H9 (cell line): ENCODE data around the gene KAT2B. TPM values are rescaled to one million over a fixed set of nuclear protein-coding genes. Genes with fewer than 3 reads are reported as not detected.
A peak's percentile ranks its signal among the peaks of the same experiment; 100 is the strongest.

ENCODE experiments used
- DNase-seq: peaks from one replicate; pipeline ENCODE4 v3.0.0-alpha.2; 2017
- H2AFZ ChIP-seq: one replicate; pipeline ENCODE4 v1.6.1; 2013; ENCODE audit warnings: mild to moderate bottlenecking, low read length, control low read depth, moderate library complexity
- H2AK5ac ChIP-seq: 2 replicates; pipeline ENCODE4 v1.6.1; 2013; ENCODE audit warnings: low read length, control low read depth, mixed read lengths; ENCODE audit not compliant: insufficient read length
- H2BK120ac ChIP-seq: one replicate; pipeline ENCODE4 v1.6.1; 2013; ENCODE audit warnings: low read depth, mild to moderate bottlenecking, low read length, control low read depth, inconsistent platforms; ENCODE audit not compliant: poor library complexity, severe bottlenecking
- H2BK12ac ChIP-seq: 2 replicates; pipeline ENCODE4 v1.6.1; 2013; ENCODE audit warnings: low read length, control low read depth, mixed read lengths, low read depth; ENCODE audit not compliant: insufficient read length
- H2BK15ac ChIP-seq: 2 replicates; pipeline ENCODE4 v1.6.1; 2013; ENCODE audit warnings: low read depth, low read length, control low read depth
- H2BK20ac ChIP-seq: one replicate; pipeline ENCODE4 v1.6.1; 2013; ENCODE audit warnings: low read depth, mild to moderate bottlenecking, low read length, control low read depth, inconsistent platforms; ENCODE audit not compliant: poor library complexity, severe bottlenecking
- H2BK5ac ChIP-seq: 2 replicates; pipeline ENCODE4 v1.6.1; 2013; ENCODE audit warnings: low read length, control low read depth, mixed read lengths; ENCODE audit not compliant: insufficient read length
- H3K14ac ChIP-seq: 2 replicates; pipeline ENCODE4 v1.6.1; 2013; ENCODE audit warnings: low read length, control low read depth; ENCODE audit not compliant: insufficient read depth
- H3K18ac ChIP-seq: 2 replicates; pipeline ENCODE4 v1.6.1; 2013; ENCODE audit warnings: low read depth, mild to moderate bottlenecking, mixed read lengths, low read length, control low read depth; ENCODE audit not compliant: insufficient read length
- H3K23ac ChIP-seq: 2 replicates; pipeline ENCODE4 v1.6.1; 2013; ENCODE audit warnings: low read length, control low read depth, mixed read lengths, low read depth; ENCODE audit not compliant: insufficient read length
- H3K23me2 ChIP-seq: 2 replicates; pipeline ENCODE4 v1.6.1; 2013; ENCODE audit warnings: low read depth, mild to moderate bottlenecking, mixed read lengths, low read length, control low read depth; ENCODE audit not compliant: insufficient read length, poor library complexity, severe bottlenecking
- H3K27ac ChIP-seq: 2 replicates; pipeline ENCODE4 v1.5.1; 2013; ENCODE audit warnings: low read length, control low read depth, mixed read lengths, low read depth; ENCODE audit not compliant: insufficient read length
- H3K27me3 ChIP-seq: 2 replicates; pipeline ENCODE4 v1.6.1; 2013; ENCODE audit warnings: low read length, control low read depth, inconsistent platforms; ENCODE audit not compliant: insufficient read depth
- H3K4ac ChIP-seq: 2 replicates; pipeline ENCODE4 v1.6.1; 2013; ENCODE audit warnings: low read depth, mild to moderate bottlenecking, control low read depth, inconsistent platforms, low read length, moderate library complexity
- H3K4me1 ChIP-seq: 2 replicates; pipeline ENCODE4 v1.6.1; 2013; ENCODE audit warnings: low read length, control low read depth, inconsistent platforms; ENCODE audit not compliant: insufficient read depth
- H3K4me2 ChIP-seq: 2 replicates; pipeline ENCODE4 v1.6.1; 2013; ENCODE audit warnings: low read length, control low read depth, mixed read lengths; ENCODE audit not compliant: insufficient read length, insufficient read depth
- H3K56ac ChIP-seq: 2 replicates; pipeline ENCODE4 v1.6.1; 2013; ENCODE audit warnings: low read depth, mild to moderate bottlenecking, mixed read lengths, low read length, control low read depth; ENCODE audit not compliant: insufficient read length
- H3K79me1 ChIP-seq: 2 replicates; pipeline ENCODE4 v1.6.1; 2013; ENCODE audit warnings: low read depth, mild to moderate bottlenecking, moderate library complexity, low read length, control low read depth, inconsistent platforms; ENCODE audit not compliant: insufficient read depth, poor library complexity, severe bottlenecking
- H3K79me2 ChIP-seq: 2 replicates; pipeline ENCODE4 v1.6.1; 2013; ENCODE audit warnings: low read length, control low read depth, inconsistent platforms; ENCODE audit not compliant: insufficient read depth
- H3K9ac ChIP-seq: 2 replicates; pipeline ENCODE4 v1.6.1; 2013; ENCODE audit warnings: low read length, control low read depth, mixed read lengths; ENCODE audit not compliant: insufficient read length; ENCODE audit errors: extremely low read depth
- H3K9me3 ChIP-seq: one replicate; pipeline ENCODE4 v1.6.1; 2013; ENCODE audit warnings: low read depth, low read length, inconsistent platforms; ENCODE audit not compliant: control insufficient read depth
- H3T11ph ChIP-seq: one replicate; pipeline ENCODE4 v1.6.1; 2013; ENCODE audit warnings: mild to moderate bottlenecking, low read length, control low read depth, inconsistent platforms
- H4K20me1 ChIP-seq: one replicate; pipeline ENCODE4 v1.6.1; 2013; ENCODE audit not compliant: control insufficient read depth, insufficient read length, insufficient read depth
- H4K5ac ChIP-seq: 2 replicates; pipeline ENCODE4 v1.6.1; 2013; ENCODE audit warnings: low read depth, mild to moderate bottlenecking, mixed read lengths, low read length, control low read depth; ENCODE audit not compliant: insufficient read length
- H4K8ac ChIP-seq: replicated peaks from 2 replicates; pipeline ENCODE4 v1.6.1; 2013; ENCODE audit warnings: low read length, control low read depth, mixed read lengths, low read depth; ENCODE audit not compliant: insufficient read length
- H4K91ac ChIP-seq: 2 replicates; pipeline ENCODE4 v1.6.1; 2013; ENCODE audit warnings: low read depth, mild to moderate bottlenecking, moderate library complexity, mixed read lengths, low read length, control low read depth; ENCODE audit not compliant: insufficient read length
- H3K27ac Mint-ChIP-seq, 3 experiments: 2 replicates in 2 of 3; 3 replicates in 1 of 3; pipeline ENCODE4 v1.8.0; 2020 to 2021; ENCODE audit warnings: mixed read lengths in 3 of 3, mild to moderate bottlenecking in 1 of 3, moderate library complexity in 1 of 3
- H3K27me3 Mint-ChIP-seq: 2 replicates; pipeline ENCODE4 v1.8.0; 2021; ENCODE audit warnings: low read depth, mild to moderate bottlenecking, moderate library complexity, mixed read lengths
- H3K36me3 Mint-ChIP-seq, 3 experiments: 2 replicates in 2 of 3; 3 replicates in 1 of 3; pipeline ENCODE4 v1.8.0; 2020 to 2021; ENCODE audit warnings: low read depth in 3 of 3, mixed read lengths in 3 of 3; ENCODE audit not compliant: insufficient read depth in 1 of 3
- H3K4me1 Mint-ChIP-seq, 2 experiments: 2 replicates each; pipeline ENCODE4 v1.8.0; 2020; ENCODE audit warnings: mixed read lengths in 2 of 2
- H3K4me3 Mint-ChIP-seq, 2 experiments: 2 replicates in 1 of 2; 3 replicates in 1 of 2; pipeline ENCODE4 v1.8.0; 2020 to 2021; ENCODE audit warnings: mild to moderate bottlenecking in 2 of 2, mixed read lengths in 2 of 2, moderate library complexity in 1 of 2
- H3K9me3 Mint-ChIP-seq, 2 experiments: 2 replicates in 1 of 2; 3 replicates in 1 of 2; pipeline ENCODE4 v1.8.0; 2020; ENCODE audit warnings: mild to moderate bottlenecking in 2 of 2, mixed read lengths in 2 of 2, moderate library complexity in 1 of 2
- WGBS: extraction: QIAGEN DNeasy Blood & Tissue Kit; methylation state at CpG from one replicate; pipeline ENCODE4 v1.1.7; 2013; ENCODE audit warnings: missing lambda C conversion rate, low lambda C conversion rate, mixed read lengths; ENCODE audit not compliant: insufficient read length; ENCODE audit errors: extremely low coverage; 5-methylcytosine and 5-hydroxymethylcytosine counted together
- total RNA-seq: library from RNA; stranded (reverse); gene quantifications from 2 replicates; pipeline ENCODE4 v1.2.1, GENCODE V29; 2021
- TF ChIP-seq, protein P1 (sequence below): fragments of 200-600 bp; sonication (generic); conservative IDR thresholded peaks from 3 replicates; pipeline ENCODE4 v1.8.0; 2021; ENCODE audit warnings: antibody characterized with exemption, mild to moderate bottlenecking

Gene KAT2B
- total RNA-seq, 1 experiment from 2014 or later: 6.3 TPM

DNA sequence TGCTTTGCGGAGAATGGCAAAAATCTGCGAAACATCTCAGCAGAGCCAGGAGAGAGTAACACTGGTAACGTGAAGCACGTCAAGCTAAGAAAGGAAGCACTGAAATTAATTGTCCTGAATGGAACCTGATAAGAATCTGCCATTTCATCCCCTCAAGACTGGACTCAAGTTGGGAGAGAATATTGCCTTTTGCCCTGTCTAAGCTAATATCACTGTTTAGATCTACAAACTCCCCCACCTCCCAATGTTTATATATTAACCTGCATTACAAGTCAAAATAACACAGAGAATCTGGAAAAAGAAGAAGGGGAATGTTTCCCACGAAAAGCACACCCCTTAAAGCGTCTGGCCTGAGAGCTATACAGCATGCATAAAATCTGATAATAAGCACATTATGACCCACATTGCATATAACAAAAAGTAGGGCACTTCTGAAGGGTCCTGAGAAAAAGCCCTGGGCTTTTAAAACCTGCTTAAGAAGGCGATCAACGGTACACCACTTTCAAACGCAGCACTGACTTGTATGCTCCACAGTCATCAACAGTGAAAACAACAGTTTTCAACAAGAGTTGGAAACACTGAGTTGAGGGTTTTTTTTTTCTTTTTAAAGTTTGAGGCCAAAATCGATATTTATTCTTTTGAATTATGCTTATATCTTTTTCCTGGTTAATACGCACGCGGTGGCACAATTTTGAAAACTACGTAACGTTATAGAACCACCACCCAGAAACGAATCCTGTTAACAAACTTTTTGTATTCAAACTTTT lies 1.4 kb upstream of the KAT2B start:
- no peaks in the 10 kb centered on the region for H3K79me2 ChIP-seq
- H4K91ac ChIP-seq: no peak overlapping the region
- TF ChIP-seq, protein P1, sequence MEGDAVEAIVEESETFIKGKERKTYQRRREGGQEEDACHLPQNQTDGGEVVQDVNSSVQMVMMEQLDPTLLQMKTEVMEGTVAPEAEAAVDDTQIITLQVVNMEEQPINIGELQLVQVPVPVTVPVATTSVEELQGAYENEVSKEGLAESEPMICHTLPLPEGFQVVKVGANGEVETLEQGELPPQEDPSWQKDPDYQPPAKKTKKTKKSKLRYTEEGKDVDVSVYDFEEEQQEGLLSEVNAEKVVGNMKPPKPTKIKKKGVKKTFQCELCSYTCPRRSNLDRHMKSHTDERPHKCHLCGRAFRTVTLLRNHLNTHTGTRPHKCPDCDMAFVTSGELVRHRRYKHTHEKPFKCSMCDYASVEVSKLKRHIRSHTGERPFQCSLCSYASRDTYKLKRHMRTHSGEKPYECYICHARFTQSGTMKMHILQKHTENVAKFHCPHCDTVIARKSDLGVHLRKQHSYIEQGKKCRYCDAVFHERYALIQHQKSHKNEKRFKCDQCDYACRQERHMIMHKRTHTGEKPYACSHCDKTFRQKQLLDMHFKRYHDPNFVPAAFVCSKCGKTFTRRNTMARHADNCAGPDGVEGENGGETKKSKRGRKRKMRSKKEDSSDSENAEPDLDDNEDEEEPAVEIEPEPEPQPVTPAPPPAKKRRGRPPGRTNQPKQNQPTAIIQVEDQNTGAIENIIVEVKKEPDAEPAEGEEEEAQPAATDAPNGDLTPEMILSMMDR: no peak
- H2BK12ac ChIP-seq: no peak overlapping the region
- H3K4ac ChIP-seq: no peak overlapping the region
- no peak overlapping the region for H3K56ac ChIP-seq
- Mint-ChIP-seq H3K27ac (no peak overlapping the region), H3K9me3 (no peaks in the 10 kb centered on the region), H3K27me3 (peaks cover 17% of the 10 kb centered on the region), H3K4me3 (peak overlapping the region; percentile 70 to 85), H3K4me1 (peaks cover 17 to 27% of the 10 kb centered on the region in 2 experiments), H3K36me3 (no peaks in the 10 kb centered on the region)
- H3K79me1 ChIP-seq: no peaks in the 10 kb centered on the region
- no peak overlapping the region for H2AK5ac ChIP-seq
- H3K18ac ChIP-seq: no peak overlapping the region
- no peak overlapping the region for H2BK15ac ChIP-seq
- no peak overlapping the region for H2BK20ac ChIP-seq
- no peaks in the 10 kb centered on the region for H3K9me3 ChIP-seq
- no peak overlapping the region for H3K9ac ChIP-seq
- H3K4me1 ChIP-seq: no peaks in the 10 kb centered on the region
- no peak overlapping the region for H4K5ac ChIP-seq
- H3K14ac ChIP-seq: no peak overlapping the region
- no peaks in the 10 kb centered on the region for H4K20me1 ChIP-seq
- peaks cover 12% of the 10 kb centered on the region for H3K23me2 ChIP-seq
- no peak overlapping the region for H3K4me2 ChIP-seq
- H3T11ph ChIP-seq: no peak overlapping the region
- no peak overlapping the region for H3K27ac ChIP-seq
- H2BK5ac ChIP-seq: no peak overlapping the region
- H3K23ac ChIP-seq: no peak overlapping the region
- no peaks in the 10 kb centered on the region for H3K27me3 ChIP-seq
- DNase-seq: no peak
- no CpG with 5 or more reads among the region's 16 CpGs for WGBS
- no peak overlapping the region for H2AFZ ChIP-seq
- H2BK120ac ChIP-seq: no peak overlapping the region
- no peak overlapping the region for H4K8ac ChIP-seq
